Stimulated activated CD4-positive, alpha-beta T cell treated with anti-CD3 and anti-CD28 coated beads, TNF-alpha, amount 100 ng/mL, for 4 hours (primary cell): ENCODE results near the gene ARPC4.
A peak's percentile ranks its signal among the peaks of the same experiment; 100 is the strongest.

Experiments
- DNase-seq, 3 experiments: peaks; one replicate each; pipeline ENCODE4 v3.0.0-alpha.2; 2020; ENCODE audit warnings: low read depth in 3 of 3

The ARPC4 gene

DNA sequence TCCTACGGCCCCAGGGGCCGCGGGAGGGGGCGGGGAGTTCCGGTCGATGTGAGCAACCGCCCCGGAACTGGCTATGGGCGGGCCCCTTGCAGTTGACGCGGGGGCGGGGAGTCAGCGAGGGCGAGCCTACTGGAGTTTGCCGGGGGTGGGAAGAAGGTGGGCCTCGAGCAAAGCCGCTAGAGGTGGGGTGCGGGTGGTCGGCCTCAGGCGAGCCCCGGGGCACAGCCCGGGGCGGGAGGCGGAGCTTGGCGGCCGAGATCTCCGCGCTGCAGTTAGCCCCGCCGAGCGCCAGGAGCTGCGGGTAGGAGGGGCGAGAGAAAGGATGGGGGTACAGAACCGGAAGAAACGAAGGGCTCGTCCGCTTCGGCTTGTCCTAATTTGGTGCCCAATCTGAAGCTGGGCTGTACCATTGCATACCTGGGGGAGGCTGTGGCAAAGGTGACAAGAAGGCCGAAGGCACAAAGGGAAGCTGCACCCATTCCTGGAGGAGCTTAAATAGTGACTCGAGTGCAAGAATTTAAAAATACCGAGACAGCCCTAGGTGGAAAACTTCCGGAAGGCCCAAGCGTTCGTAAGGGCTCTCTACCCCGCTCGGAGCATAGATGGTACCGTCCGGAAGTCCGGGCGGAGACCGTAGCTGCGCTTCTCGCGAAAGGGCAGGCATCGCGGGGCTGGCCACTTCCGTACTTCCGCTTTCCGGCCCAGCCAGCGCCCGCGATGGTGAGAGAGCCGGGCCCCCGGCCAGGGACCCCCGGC, at the start of gene ARPC4, which contains the start of gene TADA3:
TSS of gene ARPC4 (plus strand) at position 678 of the 756 bp plus-strand sequence. CDS start at position 718, 40 bp downstream.
TSS of gene TADA3 (minus strand) at position 69 of the 756 bp plus-strand sequence. CDS start 1,007 bp downstream, outside the sequence.
- DNase-seq: peak; percentile 88 to 90 (median 88)

DNA sequence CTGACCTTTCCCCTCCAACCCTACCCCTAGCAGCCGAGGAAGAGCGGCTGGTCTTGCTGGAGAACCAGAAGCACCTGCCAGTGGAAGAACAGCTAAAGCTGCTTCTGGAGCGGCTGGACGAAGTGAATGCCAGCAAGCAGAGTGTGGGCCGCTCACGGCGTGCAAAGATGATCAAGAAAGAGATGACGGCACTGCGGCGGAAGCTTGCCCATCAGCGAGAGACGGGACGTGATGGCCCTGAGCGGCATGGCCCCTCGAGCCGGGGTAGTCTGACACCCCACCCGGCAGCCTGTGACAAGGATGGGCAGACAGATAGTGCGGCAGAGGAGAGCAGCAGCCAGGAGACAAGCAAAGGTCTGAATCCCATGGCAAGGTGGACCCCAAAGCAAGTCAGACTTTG, 49.3 kb upstream of the ARPC4 start:
- no peak for DNase-seq

GRCh38 chr3:9744162-9744561, 48.7 kb upstream of the ARPC4 start:
- no peak for DNase-seq

DNA sequence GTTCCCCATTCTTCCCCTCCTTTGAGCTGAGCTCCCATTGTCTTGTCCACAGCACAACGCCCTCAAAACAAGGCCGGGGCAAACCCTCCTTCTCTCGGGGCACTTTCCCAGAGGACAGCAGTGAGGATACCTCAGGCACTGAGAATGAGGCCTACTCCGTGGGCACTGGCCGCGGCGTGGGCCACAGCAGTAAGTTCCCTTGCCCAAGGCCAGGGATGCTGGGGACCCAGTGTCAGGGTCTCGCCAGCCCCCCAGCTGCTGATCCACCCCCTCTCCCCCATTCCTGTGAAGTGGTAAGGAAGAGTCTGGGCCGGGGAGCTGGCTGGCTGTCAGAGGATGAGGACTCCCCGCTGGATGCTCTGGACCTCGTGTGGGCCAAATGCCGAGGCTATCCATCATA, 47.4 kb upstream of the ARPC4 start:
- DNase-seq: no peak

- DNase-seq: no peak
These were observed 46.6 kb upstream of the ARPC4 start for GRCh38 chr3:9746330-9746729.

DNA sequence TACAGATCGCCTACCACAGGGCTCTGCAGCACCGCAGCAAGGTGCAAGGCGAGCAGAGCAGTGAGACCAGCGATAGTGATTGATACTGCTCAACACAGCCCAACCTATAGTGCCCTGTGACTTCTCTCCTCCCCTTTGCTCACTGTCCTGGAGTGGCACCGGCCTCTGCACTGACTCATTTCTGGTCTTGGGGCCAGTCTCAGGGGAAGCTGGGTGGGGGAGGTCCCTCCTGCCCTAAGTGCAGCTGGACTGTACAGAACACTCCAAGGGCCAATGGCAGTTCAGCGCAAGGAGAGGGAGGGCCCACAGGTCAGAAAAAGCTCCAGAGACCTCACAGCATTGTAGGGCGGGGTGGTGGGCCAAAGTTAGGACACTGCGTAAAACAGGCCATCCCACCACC, 45.6 kb upstream of the ARPC4 start:
- DNase-seq: no peak

GRCh38 chr3:9748031-9748430, 44.9 kb upstream of the ARPC4 start:
- DNase-seq: no peak

- no peak for DNase-seq
These were observed 43.6 kb upstream of the ARPC4 start for GRCh38 chr3:9749296-9749644.

GRCh38 chr3:9749645-9750555, 43.0 kb upstream of the ARPC4 start, which contains the start of gene OGG1:
Gene OGG1, plus strand, starts transcription at chr3:9749952. Its CDS starts 335 bp downstream, at chr3:9750287.
- DNase-seq: peak; percentile 81 to 92 (median 90)

DNA sequence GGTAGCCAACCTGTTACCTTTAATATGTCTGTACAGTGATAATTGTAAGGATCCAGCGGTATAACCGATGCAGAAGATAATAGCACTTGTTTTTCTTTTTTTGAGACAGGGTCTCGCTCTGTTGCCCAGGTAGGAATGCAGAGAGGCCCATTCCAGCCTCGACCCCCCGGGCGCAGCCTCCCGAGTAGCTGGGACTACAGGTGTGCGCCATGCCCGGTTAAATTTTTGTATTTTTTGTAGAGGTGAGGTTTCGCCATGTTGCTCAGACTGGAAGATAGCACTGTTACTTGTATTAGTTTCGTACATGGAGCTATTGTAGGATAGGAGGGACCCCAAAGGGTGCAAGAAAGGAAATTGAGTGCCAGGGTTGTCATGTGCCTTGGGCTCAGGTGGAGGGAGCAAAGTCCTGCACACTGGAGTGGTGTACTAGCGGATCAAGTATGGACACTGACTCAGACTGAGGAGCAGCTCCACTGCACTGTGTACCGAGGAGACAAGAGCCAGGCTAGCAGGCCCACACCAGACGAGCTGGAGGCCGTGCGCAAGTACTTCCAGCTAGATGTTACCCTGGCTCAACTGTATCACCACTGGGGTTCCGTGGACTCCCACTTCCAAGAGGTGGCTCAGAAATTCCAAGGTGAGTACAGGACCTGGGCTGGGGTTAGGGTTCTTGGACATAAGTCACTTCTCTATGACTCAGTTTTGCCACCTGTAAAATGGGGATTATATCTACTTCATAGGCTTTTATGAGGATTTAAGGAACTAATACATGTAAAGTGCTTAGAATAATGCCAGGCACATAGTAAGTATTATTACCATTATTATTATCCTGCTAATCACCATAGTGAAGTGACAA, 42.1 kb upstream of the ARPC4 start:
- DNase-seq: no peak

GRCh38 chr3:9754678-9755077, 38.2 kb upstream of the ARPC4 start:
- DNase-seq: no peak

GRCh38 chr3:9757427-9757826, 35.5 kb upstream of the ARPC4 start:
- DNase-seq: no peak

DNA sequence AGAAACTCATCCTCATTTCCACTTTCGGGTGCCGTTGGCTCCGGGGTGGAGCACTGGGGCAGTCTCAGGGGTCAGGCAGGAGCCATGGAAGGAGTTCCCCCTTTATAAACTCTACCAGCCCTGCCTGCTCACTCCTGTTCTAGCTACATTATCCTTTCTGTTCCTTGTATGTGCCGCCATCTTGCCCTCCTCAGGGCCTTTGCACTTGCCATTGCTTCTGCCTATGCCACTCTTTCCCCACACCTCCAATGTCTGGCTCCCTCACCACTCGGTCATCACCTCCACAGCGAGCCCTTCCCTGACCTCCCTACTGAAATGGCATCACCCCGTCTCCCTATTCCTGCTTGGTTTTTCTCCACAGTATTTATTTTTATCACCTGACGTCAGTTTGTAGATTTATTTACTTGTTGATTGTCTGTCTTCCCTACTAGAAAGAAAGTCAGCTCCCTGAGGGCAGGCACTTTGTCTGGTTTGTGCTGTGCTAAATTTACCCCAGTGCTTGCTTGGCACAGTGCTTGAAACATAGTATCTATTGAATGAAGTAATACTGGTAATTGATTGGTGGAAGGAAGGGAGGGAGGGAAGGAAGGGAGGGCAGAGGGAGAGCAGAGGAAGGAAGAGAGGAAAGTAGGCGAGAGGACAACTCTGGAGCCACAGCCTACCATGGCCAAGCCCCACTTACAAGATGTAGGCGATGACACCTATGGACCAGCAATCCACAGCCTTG, 31.9 kb upstream of the ARPC4 start:
- no peak for DNase-seq

DNA sequence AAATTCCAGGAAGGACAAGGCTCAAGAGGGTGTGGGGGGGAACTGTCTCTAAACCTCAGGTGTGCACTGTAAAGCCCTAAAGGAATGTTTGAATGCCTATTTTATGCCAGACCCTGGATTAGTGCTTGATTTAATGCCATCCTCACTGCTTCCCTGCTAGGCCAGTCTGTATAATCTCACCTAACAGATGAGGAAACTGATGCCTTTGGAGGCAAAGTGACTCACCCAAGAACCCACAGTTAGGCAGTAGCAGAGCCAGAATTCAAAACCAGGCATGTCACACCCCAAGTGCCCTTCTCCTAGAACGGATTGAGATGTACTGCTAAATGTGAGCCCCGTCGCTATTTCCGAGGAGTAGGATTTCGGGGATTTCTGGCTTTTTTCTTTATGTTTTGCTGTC, 31.0 kb upstream of the ARPC4 start:
- DNase-seq: no peak

DNA sequence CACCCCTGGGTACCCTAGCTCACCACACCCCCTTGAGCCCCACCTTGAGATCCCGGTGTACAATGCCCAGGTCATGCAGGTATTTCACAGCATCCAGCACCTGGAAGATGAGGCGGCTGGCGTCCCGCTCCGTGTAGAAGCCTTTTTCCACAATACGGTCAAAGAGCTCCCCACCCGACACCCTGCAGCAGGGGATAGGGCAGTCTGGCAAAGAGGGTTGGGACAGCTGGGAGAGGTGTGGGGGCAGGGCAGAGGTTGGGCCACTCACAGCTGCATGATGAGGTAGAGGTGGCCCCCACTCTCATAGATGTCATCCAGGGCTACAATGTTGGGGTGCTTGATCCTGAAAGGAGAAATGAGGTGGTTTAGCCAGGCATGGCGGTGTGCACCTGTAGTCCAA, 30.0 kb upstream of the ARPC4 start:
- no peak for DNase-seq

DNA sequence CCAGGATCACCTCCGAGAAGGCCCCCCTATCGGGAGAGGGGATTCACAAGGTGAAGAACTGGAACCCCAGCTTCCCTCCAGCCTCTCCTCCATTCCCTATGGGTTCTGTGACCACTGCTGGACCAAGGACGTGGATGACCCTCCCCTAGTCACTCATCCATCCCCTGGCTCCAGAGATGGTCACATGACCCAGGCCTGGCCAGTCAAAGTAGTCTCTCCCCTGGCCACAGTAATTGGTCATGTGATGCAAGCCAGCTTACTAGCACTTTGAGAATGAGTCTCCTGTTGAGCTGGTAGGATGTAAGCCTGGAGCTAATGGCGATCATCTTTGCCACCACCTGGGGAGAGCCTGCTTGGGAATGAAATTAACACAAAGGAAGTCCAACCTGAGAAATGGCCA, 27.0 kb upstream of the ARPC4 start:
- no peak for DNase-seq

DNA sequence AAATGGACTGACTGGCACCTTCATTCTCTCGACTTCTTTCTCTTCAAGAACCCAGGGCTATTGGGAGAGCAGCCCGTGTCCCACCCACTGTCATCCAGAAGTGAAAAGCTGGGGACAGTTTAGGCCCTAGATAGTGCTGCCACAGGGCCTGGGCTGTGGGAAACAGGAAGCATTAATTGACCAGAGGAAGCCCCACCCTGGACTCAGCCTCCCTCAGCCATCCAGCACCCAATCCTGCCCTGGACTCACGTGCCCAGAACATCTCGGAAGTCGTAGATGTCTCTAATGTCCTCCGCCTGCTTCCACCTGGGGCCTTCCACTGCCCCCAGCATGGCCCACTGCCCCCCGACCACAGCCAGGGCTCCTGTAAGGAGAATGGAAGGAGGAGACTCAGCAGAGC, 25.5 kb upstream of the ARPC4 start:
- no peak for DNase-seq

- no peak for DNase-seq
These were observed 24.6 kb upstream of the ARPC4 start for GRCh38 chr3:9768141-9768775.

GRCh38 chr3:9769012-9769411, 23.9 kb upstream of the ARPC4 start:
- DNase-seq: no peak

- peak; percentile 36 to 54 (median 40) for DNase-seq
These were observed 23.2 kb upstream of the ARPC4 start, which contains the start of gene CAMK1 for GRCh38 chr3:9769426-9770275. Gene CAMK1, minus strand, starts transcription at chr3:9769947. Its CDS starts 2,198 bp downstream, at chr3:9767749.
